Parathyroid adenoma (tissue), 2 donors: ENCODE data around the gene CYCS.
"Not testable (repeated sequence)": the region's sequence is repeated elsewhere in the genome, so short reads cannot be mapped to it uniquely, and the experiment has no call there.

Experiments
- H2AFZ ChIP-seq: fragments of 300-600 bp; sonication (generic); one replicate; pipeline ENCODE4 v1.7.0; 2017; ENCODE audit warnings: antibody characterized with exemption, mild to moderate bottlenecking
- H3K27ac ChIP-seq: fragments of 300-600 bp; sonication (generic); one replicate; pipeline ENCODE4 v1.7.0; 2017
- H3K27me3 ChIP-seq: fragments of 300-600 bp; sonication (generic); one replicate; pipeline ENCODE4 v1.7.0; 2017; ENCODE audit warnings: low read length; ENCODE audit not compliant: control insufficient read depth, insufficient read depth
- H3K36me3 ChIP-seq: fragments of 300-600 bp; sonication (generic); one replicate; pipeline ENCODE4 v1.7.0; 2017; ENCODE audit warnings: low read length; ENCODE audit not compliant: control insufficient read depth, insufficient read depth
- H3K4me1 ChIP-seq: fragments of 300-600 bp; sonication (generic); one replicate; pipeline ENCODE4 v1.7.0; 2017; ENCODE audit warnings: control low read depth
- H3K4me2 ChIP-seq: fragments of 300-600 bp; sonication (generic); one replicate; pipeline ENCODE4 v1.7.0; 2017; ENCODE audit warnings: low read length
- H3K4me3 ChIP-seq: fragments of 300-600 bp; sonication (generic); one replicate; pipeline ENCODE4 v1.7.0; 2017; ENCODE audit warnings: low read depth, low read length
- H3K79me2 ChIP-seq: fragments of 300-600 bp; sonication (generic); one replicate; pipeline ENCODE4 v1.7.0; 2017; ENCODE audit warnings: control low read depth
- H3K9ac ChIP-seq: fragments of 300-600 bp; sonication (generic); one replicate; pipeline ENCODE4 v1.7.0; 2017; ENCODE audit warnings: mild to moderate bottlenecking
- H3K9me3 ChIP-seq: fragments of 300-600 bp; sonication (generic); one replicate; pipeline ENCODE4 v1.7.0; 2017; ENCODE audit warnings: low read length; ENCODE audit not compliant: control insufficient read depth
- CTCF ChIP-seq: fragments of 300-600 bp; sonication (generic); IDR thresholded peaks from one replicate; pipeline ENCODE4 v1.7.0; 2017; ENCODE audit warnings: antibody characterized with exemption, mild to moderate bottlenecking
- donor health status: primary hyperparathyroidism.

The CYCS gene

DNA sequence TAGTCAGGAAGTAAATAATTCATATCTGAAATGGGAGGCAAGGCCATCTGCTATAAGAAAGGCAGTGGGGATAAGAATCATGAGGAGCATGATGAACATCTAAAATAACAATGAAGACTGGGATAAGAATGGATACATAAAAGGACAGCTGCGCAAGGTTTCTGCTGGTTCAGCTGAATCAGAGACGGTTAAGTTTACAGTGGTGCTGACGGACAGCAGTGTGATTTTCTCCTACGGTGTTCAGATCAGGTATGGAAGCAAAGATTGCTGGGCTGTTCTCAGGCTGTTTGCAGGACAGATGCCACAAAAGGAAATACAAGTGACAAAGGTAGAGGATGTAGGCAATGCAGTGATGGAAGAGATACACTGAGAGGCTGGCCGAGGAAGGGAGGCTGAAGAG, 8.4 kb downstream of the CYCS start:
- Histone ChIP-seq H3K27ac (no peak overlapping the region), H3K4me2 (no peak overlapping the region), H2AFZ (no peak overlapping the region), H3K4me3 (no peak overlapping the region), H3K27me3 (no peaks in the 10 kb centered on the region), H3K36me3 (no peaks in the 10 kb centered on the region), H3K79me2 (peaks cover 7% of the 10 kb centered on the region), H3K9me3 (no peaks in the 10 kb centered on the region), H3K4me1 (no peaks in the 10 kb centered on the region), H3K9ac (no peak overlapping the region)
- no peak for TF ChIP-seq CTCF

DNA sequence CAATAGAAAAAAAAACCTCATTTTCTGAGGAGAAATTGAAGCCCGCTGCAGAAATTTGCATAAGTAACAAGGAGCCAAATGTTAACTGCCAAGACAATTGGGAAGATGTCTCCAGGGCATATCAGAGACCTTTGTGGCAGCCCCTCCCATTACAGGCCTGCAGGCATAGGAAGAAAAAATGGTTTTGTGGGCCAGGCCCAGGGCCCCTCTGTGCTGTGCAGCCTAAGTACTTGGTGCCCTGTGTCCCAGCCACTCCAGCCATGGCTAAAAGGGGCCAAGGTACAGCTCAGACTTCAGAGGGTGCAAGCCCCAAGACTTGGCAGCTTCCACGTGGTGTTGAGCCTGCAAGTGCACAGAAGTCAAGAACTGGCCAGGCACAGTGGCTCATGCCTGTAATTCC, 14.5 kb downstream of the CYCS start:
- not testable (repeated sequence) for H3K4me2 ChIP-seq, H3K36me3 ChIP-seq, H3K9ac ChIP-seq, H3K27me3 ChIP-seq, H3K9me3 ChIP-seq, H3K4me1 ChIP-seq, H3K79me2 ChIP-seq, H3K27ac ChIP-seq, H3K4me3 ChIP-seq, H2AFZ ChIP-seq

- H3K27ac ChIP-seq = no peak overlapping the region
- no peaks in the 10 kb centered on the region for H3K27me3 ChIP-seq
- TF ChIP-seq CTCF = no peak
- H3K36me3 ChIP-seq = no peaks in the 10 kb centered on the region
- no peak overlapping the region for H3K9ac ChIP-seq
- no peak overlapping the region for H2AFZ ChIP-seq
- no peak overlapping the region for H3K4me2 ChIP-seq
- H3K4me3 ChIP-seq = no peak overlapping the region
- H3K9me3 ChIP-seq = no peaks in the 10 kb centered on the region
- H3K4me1 ChIP-seq = no peaks in the 10 kb centered on the region
- peaks cover 9% of the 10 kb centered on the region for H3K79me2 ChIP-seq
Measured at GRCh38 chr7:25109276-25109675, 15.8 kb downstream of the CYCS start.

DNA sequence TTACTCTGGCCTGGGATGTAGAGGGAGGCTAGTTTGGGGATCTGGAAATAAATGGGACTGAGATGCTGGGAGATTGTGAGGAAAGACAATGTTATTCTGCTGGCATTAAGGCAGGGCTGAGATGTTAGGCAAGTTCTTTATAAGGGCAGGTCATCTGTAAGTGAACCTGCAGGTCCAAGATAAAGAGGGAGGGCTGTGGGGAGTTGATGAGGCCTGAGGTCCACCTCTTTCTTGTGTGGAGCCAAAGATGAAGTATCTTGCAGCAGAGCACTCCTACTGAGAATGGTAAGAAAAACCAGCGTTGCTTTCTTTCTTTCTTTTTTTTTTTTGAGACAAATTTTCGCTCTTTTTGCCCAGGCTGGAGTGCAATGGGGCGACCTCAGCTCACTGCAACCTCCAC, 19.1 kb downstream of the CYCS start:
- Histone ChIP-seq H3K4me2 (no peak overlapping the region), H3K9ac (no peak overlapping the region), H3K9me3 (no peaks in the 10 kb centered on the region), H3K4me3 (no peak overlapping the region), H3K27ac (no peak overlapping the region), H3K4me1 (no peaks in the 10 kb centered on the region), H3K79me2 (no peaks in the 10 kb centered on the region), H3K27me3 (no peaks in the 10 kb centered on the region), H2AFZ (no peak overlapping the region), H3K36me3 (no peaks in the 10 kb centered on the region)
- no peak for TF ChIP-seq CTCF

- no peak overlapping the region for H2AFZ ChIP-seq
- H3K9me3 ChIP-seq = no peaks in the 10 kb centered on the region
- H3K36me3 ChIP-seq = no peaks in the 10 kb centered on the region
- no peak overlapping the region for H3K4me3 ChIP-seq
- no peaks in the 10 kb centered on the region for H3K79me2 ChIP-seq
- no peaks in the 10 kb centered on the region for H3K27me3 ChIP-seq
- H3K27ac ChIP-seq = no peak overlapping the region
- H3K4me2 ChIP-seq = no peak overlapping the region
- no peaks in the 10 kb centered on the region for H3K4me1 ChIP-seq
- TF ChIP-seq CTCF = no peak
- no peak overlapping the region for H3K9ac ChIP-seq
Measured at GRCh38 chr7:25103773-25104172, 21.3 kb downstream of the CYCS start.
